ENCODE data around the gene CABP4.
A peak's percentile ranks its signal among the peaks of the same experiment; 100 is the strongest.

The CABP4 gene

DNA sequence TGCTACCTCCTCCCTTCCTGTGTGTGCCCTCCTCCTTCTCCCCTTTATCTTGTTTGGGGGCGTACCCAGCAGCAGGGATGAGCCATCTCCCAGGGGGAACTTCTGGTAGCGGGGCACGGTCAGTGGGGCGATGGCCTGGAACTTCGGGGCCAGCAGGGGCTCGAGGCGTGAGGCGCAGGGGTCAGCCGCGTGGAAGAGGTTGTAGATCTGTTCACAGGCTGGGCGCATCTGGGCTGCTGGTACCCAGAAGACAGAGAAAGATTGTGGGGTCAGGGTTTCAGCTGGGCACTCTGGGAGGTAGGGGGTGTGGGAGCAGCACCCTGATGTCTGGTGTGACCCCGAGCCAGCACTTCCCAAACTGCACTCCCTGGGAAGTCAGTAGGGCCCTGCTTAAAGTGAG is 41.0 kb downstream of the CABP4 start:
- DNase-seq (ENCODE audit: low read depth, low spot score): no peak

DNA sequence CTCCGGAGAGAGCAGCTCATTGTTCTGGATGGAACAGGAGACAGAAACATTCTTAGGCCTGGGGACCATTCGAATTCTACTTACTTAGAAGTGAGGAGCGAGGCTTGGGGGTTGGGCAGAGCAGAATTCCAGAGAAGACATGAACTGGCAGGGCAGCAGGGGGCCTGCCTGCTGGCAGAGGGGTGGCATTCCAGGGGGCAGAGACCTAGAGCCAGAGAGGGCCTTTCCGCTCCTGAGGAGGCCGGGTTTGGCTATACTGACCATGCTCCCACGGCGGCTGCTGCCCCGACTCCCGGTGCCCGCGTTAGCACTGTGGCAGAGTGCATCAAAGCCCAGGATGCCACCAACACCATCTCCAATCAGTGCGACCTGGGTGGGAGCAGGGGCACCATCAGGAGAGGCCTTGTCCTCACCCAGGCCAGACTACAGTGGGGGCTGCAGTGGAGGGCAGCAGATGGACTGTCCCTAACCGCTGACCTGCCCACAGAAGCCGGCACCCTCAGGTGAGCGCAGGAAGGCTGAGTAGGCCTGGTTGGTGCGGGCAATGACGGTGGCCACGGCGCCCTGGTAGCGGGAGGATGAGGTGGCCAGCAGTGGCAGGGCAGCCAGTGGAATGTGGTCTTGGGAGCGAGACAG is 42.6 kb downstream of the CABP4 start:
- DNase-seq (ENCODE audit: low read depth, low spot score): no peak

DNA sequence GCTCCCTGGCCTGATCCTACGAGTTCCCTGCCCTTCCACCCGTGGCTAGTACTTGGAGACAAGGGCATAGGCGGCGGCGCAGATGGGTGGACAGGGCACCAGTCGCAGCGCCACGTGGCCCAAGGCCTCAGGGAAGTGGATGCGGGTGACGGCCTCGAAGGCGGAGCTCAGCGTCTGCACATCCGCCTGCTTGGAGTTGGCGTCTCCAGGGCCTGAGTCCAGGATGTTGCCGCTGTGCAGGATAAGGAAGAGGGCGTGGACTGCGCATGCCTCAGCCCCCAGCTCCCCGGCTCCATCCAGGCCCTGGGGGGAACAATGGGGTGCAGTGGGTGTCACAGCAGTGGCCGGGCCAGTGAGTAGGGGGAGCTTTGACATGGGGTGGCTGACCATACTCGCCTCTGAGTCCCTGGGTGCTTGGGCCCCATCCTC is 43.4 kb downstream of the CABP4 start:
- no peak for DNase-seq (ENCODE audit: low read depth, low spot score)

DNA sequence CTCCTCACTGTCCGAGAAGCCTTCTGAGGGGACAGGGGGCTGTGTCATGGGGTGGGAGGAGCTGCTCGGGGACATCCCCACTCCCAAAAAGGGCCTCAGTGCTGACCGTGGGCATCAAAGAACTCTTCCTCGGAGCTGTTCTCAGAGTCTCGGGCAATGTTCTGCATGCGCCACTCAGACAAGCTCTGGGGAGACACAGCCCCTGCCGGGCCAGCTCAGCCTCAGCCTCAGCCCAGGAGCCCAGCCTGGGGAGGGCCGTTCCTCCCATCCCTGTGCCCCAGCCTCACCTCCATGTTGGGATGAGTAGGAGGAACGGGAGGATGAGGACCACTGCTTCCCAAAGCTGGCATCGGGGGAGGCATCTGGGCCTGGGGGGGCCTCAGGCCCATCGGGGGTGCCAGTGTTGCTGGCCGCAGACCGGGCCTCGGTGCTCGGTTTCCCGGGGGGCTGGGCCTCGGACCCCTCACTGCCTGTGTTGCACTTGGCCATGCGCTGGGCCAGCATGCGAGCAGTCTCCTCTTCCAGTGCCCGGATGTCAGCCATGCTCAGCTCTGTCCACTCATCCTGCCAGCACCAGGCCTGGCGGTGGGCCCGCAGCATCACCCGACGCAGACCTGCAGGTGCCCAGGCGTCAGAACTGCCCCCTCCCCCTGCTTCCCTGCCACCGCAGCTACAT is 44.8 kb downstream of the CABP4 start:
- no peak for DNase-seq (ENCODE audit: low read depth, low spot score)

DNA sequence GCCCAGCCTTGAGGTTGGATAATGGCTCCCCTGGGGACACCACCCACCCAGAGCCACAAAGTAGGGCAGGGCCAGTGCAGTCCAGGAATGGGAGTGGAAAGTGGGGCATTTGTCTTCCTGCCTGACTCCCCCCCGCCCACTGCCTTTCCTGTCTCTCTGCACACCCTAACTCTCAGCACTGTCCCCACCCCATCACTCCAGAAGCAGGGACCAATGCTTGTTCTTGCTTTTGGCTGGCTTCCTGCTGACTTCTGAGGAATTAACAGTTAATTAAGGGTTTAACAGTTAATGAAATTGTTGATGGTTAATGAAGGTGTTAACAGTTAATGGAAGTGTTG is 45.3 kb downstream of the CABP4 start:
- DNase-seq (ENCODE audit: low read depth, low spot score): no peak

DNA sequence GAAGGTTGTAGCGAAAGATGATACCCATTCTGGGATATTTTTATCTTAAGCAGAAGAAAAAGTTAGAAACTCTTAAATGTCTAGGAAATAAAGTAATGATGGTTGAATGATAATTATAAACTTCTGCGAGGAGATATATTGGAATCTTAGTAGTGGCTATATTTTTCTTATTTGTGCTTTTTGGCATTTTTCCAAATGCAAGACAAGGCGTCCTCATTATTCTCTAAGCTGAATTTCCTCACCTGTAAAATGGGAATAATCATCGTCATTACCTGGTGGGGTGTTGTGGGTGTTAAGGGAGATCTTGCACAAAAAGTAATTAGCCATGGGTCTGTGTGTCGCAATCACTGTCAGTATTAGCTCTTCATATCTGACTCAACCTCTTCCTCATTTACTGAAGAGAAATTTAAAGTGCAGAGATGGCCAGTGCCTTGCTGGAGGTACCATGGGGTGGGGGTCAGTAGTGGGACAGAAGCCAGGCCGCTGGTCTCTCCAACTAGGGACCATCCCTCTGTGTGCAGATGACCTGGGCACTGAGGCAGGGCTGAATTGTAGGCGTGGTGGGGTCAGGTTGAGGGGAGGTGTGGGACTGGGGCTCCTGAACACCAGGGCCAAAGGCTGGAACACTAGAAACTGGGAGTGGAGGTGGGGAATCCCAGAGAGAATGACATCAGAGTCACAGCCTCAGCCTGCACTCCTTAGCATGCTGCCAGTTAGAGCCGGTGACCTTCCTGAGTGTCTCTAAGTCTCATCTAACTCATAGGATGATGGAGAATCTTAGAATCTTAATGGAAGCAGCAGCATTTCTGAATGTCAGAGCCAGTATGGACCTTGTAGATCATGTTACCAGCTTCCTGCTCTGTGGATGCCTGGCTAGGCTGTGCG is 45.9 kb downstream of the CABP4 start:
- no peak for DNase-seq (ENCODE audit: low read depth, low spot score)

DNA sequence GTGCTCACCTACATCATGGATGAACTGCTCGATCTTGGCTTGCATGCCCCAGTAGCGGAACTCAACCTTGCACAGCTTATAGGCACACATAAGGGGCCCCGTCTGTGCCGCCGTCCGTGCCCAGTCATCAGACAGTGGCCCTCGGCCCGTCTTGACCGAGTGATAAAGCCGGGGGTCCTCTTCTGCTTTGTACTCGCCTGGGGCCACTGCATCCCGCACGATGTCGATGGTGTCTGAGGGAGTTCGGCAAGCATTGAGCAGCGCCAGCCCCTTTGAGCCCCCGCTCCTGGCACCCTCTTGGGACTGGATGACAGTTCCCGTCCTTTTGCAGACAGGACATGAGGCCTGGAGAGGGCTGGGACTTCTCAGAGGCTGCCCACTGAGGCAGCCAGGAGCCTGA is 46.7 kb downstream of the CABP4 start:
- DNase-seq (ENCODE audit: low read depth, low spot score): no peak

DNA sequence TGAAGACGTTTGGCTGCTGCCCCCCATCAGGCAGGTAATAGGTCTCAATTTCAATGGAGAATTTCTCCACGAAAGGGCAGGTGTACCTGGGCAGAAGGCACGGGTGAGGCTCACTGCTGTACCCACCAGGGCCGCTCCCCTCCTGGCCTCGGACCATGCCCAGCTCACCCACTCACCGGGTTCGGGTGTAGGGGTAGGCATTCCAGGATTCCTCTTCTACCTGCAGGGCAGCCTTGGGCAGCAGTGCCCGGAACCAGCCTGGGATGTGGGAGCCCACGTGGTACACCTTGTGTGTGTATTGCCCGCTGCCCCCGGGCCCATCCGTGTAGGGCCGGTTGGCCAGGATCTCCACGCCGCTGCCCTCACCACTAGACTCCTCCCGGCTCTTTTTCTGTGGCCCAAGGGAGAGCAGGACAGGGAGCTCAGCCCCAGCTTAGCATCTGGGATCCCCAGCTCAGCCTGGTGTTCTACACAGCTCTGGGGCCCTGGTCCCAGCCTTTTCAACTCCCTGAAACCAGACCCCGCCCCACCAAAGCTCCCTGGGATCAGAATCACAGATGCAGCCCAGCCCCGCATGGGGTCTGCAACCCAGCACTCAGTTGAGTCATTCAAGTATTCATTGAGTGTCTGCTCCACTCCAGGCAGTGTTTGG is 47.3 kb downstream of the CABP4 start:
- no peak for DNase-seq (ENCODE audit: low read depth, low spot score)

DNA sequence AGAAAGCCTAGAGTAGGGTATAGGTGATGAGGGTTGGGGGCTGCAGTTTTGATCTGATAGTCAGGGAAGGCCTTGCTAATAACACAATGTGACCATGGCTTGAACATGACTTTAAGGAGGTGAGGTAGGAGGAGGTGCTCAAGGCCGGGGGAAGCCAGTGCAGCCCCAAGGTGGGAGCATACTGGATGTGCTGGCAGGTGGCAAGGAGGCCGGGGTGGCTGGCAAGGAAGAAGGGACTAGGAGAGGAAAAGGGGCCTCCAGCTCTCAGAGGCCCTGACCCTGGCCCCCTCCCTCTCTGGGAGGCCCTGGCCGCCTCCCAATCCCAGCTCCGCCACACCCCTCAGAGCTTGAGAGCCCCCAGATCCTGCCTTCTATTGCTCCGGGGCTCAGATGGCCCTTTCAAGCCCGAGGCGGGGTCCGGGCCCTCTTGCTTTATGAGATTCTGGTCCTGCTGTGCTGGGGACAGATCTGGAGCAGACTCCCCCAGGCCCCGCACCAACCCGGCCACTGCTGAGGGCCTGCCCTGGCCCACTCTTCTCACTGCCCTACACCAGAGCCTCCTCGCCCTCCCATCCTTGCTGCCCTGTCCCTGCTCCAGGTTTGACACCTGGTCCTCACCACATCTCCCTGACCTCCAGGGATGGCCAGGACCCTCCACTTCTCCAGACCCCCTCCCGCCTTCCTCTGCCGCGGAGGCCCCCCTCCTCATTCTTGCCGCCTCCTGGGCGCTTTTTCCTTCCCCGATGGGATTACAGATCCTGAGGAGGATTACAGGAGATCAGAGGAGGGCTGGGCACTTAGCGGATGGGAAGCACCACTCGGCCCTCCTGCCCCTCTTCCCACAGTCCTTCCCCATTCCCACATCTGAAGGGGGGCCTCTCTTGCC is 48.2 kb downstream of the CABP4 start:
- no peak for DNase-seq (ENCODE audit: low read depth, low spot score)

DNA sequence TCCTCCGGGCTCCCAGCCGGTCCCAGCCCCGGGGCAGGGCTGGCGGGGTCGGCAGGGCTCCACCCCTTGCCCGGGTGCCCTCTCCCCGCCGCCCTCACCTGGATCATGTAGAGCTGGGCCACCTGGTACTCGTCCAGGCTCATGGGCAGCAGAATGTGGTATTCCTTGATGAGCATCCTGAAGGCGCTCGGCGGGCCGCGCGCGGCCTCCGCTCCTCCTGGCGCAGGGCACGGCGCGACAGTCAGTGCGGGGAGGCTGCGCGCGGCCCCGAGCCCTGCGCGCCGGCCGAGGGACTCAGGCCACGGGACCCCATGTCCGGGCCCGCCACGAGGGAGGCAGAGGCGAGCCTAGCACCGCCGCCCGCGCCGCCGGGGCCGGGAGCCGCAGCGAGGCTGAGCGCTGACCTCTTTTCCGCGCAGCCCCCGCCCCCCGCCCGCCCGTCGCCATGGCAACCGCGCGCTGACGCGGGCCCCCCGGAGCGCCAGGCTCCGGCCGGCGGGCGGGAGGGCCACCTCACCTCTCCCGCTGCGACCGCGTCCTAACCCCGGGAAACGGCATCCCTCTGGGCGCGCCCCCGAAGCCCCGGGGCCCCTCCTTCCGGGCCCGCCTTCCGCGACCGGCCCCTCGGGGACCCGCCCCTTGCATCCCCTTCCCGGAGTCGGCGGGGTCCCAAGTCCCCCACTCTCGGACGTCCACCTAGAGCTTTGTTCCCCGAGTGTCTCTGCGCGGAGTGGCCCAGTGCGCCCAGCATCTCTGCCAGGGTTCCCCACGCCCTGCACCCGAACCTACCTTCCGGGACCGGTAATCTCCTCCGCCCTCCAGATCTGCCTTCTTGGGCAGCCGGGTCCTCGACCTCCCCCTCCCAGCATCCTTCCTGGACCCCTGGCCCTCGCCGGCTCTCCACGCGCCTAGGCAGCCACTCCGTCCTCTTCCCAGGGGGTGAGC is 49.1 kb downstream of the CABP4 start:
- DNase-seq (ENCODE audit: low read depth, low spot score): no peak

DNA sequence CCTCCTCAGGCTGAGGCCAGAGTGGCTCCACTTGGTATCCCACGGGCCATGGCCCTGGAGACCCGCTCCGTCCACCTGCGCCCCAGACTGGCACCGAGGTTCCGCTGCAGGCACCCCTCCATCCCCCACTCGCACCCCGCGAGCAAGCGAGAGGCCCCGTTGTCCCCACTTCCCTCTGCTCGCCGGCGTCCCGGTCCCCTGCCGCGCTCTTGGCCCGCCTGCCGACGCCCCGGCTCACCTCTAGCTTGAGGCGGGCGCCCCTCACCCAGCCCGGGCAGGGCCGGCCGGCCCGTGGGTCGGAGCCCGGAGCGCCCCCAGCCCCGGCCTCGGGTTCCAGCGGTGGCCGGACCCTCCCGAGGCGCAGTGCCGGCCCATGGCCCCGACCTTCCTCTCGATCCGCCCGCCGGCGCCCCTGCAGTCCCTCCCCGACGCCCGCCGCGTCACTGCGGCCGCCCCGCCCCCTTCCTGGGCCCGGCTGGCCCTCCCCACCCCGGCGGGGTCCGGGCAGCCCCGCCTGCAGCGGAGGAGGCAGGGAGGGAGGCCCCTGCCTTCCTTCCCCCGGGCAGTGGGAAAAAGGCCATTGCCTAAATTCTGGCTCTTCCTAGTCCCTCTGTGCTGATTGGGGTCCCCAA is 49.9 kb downstream of the CABP4 start, which contains the start of gene PITPNM1:
PITPNM1 (minus strand) TSS at position 414 of the 632 bp plus-strand sequence. CDS start 1,183 bp downstream, outside the sequence.
- peak; percentile 41 for DNase-seq (ENCODE audit: low read depth, low spot score)

DNA sequence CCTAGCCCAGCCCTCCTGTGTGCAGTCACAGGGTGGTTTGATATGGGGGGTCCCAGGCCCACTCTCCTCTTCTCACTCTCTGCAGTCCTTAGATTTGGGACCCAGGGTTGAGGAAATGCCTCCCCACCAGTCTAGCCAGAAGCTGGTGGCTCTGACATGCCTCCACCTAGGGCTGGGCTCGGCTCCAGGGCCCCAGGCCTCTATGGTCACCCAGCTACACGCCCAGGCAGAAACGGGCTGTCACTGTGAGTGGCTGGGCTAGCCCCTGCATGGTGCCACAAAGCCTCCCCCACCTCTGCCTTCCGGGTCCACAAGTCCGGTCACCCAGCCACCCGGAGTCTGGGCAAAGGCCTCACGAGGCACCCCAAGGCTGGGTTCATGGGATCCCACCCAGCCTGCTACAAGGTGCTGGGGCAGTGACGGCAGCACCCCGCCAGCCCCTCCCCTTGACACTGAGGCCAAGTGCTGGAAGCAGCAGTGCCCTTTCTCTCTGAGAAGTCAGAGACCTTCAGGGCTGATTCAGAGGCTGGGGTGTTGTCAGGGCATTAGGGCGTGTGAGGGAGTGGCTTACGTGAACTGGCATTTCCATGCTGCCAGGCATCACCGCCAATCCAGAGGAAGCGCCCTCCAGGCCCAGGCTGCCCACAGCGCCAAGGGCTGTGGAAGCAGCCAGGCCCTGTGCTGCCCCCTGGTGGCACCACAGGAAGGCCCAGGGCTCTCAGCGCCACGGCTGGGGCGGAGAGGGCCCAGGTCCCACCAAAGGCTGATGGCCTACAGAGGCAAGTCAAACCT is 50.6 kb downstream of the CABP4 start:
- DNase-seq (ENCODE audit: low read depth, low spot score): peak; percentile 79

DNA sequence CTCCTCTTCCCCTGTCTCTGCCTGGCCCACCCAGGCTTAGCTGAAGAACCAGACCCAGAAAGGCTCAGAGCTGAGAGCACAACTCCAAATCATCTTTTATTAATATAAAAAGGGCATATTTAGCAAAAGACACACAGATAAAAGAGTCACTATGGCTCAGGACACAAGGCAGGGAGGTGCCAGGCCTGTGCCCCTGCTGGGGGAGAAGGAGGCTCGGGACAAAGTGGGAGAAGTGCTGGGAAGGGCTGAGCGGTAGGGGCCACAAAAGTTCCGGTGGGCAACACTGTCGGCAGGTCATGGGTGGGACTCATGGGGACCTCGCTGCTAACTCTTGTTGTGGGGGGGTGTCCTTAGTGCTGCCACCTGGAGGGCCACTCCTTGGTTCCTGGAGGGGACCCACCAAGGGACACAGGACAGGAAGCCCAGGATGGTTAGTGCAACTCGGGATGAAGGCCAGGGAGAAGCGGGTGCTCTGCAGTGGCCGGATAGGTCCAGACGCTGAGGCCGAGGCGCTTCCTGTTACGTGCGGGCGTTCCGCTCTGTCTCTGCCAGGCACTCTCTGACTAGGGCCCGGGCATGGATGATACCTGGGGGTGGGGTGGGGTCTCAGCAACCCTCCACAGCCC is 51.4 kb downstream of the CABP4 start:
- no peak for DNase-seq (ENCODE audit: low read depth, low spot score)

DNA sequence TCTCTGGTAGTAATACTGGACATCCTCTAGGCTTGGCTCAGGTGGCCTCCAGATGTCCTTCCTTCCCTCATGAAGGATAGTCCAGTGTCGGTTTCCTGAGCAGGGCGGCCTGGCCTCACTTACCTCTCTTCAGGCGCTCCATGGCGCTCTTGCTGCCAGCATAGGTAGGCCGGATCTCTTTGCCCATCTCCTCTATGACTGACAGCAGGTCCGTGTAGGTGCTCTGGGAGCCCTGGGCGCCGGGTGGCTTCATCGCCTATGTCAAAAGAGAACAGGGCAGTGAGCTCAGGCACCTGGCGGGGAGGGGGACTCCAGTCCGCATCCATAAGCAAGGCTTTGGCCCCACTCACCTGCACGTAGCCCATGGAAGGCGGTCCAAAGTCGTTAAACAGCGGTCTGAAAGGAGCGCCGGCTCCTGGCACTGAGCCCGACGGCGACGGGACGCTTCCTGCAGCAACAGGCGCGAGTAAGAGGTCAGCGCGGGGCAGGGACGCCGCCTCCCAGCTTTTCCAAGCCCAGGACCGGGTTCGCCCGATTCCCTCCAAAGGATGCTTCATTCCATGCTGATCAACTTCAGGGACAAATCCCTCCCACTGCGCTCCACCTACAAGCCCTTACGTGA is 52.2 kb downstream of the CABP4 start:
- DNase-seq (ENCODE audit: low read depth, low spot score): no peak

DNA sequence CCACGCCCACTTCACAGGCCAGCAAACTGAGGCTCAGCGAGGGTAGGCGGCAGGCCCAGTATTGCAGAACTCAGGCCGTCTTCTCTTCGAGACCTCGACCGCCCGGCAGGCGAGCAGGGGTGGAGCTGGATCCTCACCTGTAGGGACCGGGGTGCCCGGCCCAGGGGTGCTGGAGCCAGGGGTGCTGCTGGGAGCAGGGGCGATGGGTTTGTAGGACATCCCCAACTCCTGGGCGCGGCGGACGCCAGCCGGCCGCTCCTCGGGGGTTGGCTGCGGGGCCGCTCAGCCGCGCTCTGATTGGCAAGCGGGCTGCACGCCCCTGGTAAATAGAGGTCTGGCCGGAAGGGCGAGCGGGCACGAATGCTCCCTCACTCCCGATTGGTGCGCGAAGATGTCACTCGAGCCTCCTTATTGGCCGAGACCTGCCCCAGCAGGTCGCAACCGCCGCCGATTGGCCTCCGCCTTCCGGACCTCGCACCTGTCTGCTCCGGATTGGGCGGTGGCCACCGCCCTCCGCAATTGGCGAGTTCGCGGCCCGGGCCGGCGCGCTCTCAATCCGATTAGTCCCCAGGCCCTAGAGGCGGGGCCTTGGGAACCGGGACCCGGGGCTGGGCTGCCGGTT is 52.8 kb downstream of the CABP4 start, which contains the start of gene CDK2AP2:
CDK2AP2 (minus strand) TSS at position 299 of the 622 bp plus-strand sequence; CDS start at position 219, 80 bp downstream.
- peak; percentile 94 for DNase-seq (ENCODE audit: low read depth, low spot score)

DNA sequence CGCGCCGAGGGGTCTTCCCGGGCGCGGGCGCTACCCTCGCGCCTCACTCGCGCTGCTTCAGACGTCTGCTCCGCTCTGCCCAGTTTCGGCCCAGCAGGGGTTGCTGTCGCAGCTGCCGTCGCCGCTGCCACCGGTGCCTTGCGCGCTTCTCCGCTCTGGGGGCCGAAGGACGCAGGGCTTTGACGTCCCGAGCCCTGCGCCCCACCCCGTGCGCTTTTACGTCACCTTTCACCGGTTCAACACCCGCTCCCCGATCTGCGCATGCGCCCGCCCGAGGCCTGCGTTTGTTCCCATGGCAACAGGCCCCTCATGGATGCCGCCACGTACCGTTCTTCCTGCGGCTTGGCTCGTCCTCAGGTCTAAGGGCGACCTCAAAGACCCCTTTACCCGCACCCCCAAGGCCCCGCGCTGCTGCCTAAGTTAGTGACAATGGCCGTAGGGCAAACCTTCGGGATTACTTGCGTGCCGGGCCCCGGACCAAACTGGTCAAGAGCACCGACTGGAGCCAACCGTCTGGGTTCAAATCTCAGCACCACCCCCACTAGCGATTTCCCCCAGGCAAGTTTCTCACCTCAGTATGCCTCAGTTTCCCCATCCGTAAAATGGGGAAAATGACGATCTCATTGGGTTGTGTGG is 53.5 kb downstream of the CABP4 start:
- DNase-seq (ENCODE audit: low read depth, low spot score): peak; percentile 98

DNA sequence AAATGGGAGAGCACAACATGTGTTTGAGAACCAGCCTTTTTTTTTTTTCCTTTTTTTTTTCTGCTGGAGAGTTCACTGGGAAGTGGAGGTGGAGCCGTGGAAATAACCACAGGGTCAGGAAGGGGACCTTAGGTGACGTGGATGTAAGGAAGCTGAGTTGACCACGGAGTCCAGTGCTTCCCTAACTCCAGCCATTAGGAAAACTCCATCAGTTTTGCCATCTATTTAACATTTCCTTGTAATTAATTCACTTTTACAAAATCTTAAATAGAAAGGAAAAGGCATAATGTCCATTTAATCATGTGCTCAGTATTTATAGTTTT is 54.8 kb downstream of the CABP4 start:
- DNase-seq (ENCODE audit: low read depth, low spot score): no peak
